Mesendoderm (in vitro differentiated cells): ENCODE data around the gene ANO9.

ENCODE experiments used
- DNase-seq: peaks from one replicate; pipeline ENCODE4 v3.0.0; 2013
- H2AK5ac ChIP-seq: 2 replicates; pipeline ENCODE4 v1.6.1; 2013; ENCODE audit warnings: low read length, inconsistent platforms
- H2BK120ac ChIP-seq: 2 replicates; pipeline ENCODE4 v1.6.1; 2013; ENCODE audit warnings: low read depth, mild to moderate bottlenecking, low read length, moderate library complexity, mixed read lengths
- H2BK15ac ChIP-seq: replicated peaks from 2 replicates; pipeline ENCODE4 v1.6.1; 2013; ENCODE audit warnings: low read depth, mild to moderate bottlenecking, moderate library complexity
- H2BK5ac ChIP-seq: 2 replicates; pipeline ENCODE4 v1.6.1; 2013; ENCODE audit warnings: low read length, inconsistent platforms
- H3K18ac ChIP-seq: 2 replicates; pipeline ENCODE4 v1.6.1; 2013; ENCODE audit warnings: mild to moderate bottlenecking, low read length, mixed read lengths
- H3K23ac ChIP-seq: one replicate; pipeline ENCODE4 v1.6.1; 2013; ENCODE audit warnings: low read length
- H3K27ac ChIP-seq: 2 replicates; pipeline ENCODE4 v1.5.1; 2013; ENCODE audit warnings: low read depth, mild to moderate bottlenecking, inconsistent platforms, low read length, moderate library complexity
- H3K27me3 ChIP-seq: 2 replicates; pipeline ENCODE4 v1.6.1; 2013; ENCODE audit warnings: low read length, control low read depth, mild to moderate bottlenecking, inconsistent platforms; ENCODE audit not compliant: insufficient read depth, poor library complexity
- H3K36me3 ChIP-seq: 2 replicates; pipeline ENCODE4 v1.6.1; 2013; ENCODE audit warnings: low read length, inconsistent platforms; ENCODE audit not compliant: control insufficient read depth, insufficient read depth
- H3K4ac ChIP-seq: one replicate; pipeline ENCODE4 v1.6.1; 2013; ENCODE audit warnings: low read depth, mild to moderate bottlenecking, low read length, moderate library complexity
- H3K4me1 ChIP-seq: 2 replicates; pipeline ENCODE4 v1.6.1; 2013; ENCODE audit warnings: low read depth, low read length, inconsistent platforms; ENCODE audit not compliant: control insufficient read depth
- H3K4me2 ChIP-seq: 2 replicates; pipeline ENCODE4 v1.6.1; 2013; ENCODE audit warnings: low read length
- H3K4me3 ChIP-seq: 2 replicates; pipeline ENCODE4 v1.5.1; 2013; ENCODE audit warnings: mild to moderate bottlenecking, low read length
- H3K56ac ChIP-seq: one replicate; pipeline ENCODE4 v1.6.1; 2013; ENCODE audit warnings: low read length
- H3K79me1 ChIP-seq: 2 replicates; pipeline ENCODE4 v1.6.1; 2013; ENCODE audit warnings: low read length, inconsistent platforms
- H3K79me2 ChIP-seq: 2 replicates; pipeline ENCODE4 v1.6.1; 2013; ENCODE audit warnings: mild to moderate bottlenecking, low read length; ENCODE audit not compliant: control insufficient read depth, insufficient read depth
- H3K9ac ChIP-seq: 2 replicates; pipeline ENCODE4 v1.6.1; 2013; ENCODE audit warnings: low read length, inconsistent platforms
- H4K5ac ChIP-seq: one replicate; pipeline ENCODE4 v1.6.1; 2013; ENCODE audit warnings: low read length
- H4K8ac ChIP-seq: one replicate; pipeline ENCODE4 v1.6.1; 2013; ENCODE audit warnings: low read depth, mild to moderate bottlenecking, control low read depth, low read length, moderate library complexity
- WGBS: extraction: QIAGEN DNeasy Blood & Tissue Kit; methylation state at CpG from one replicate; pipeline ENCODE4 v1.1.7; 2013; ENCODE audit warnings: low lambda C conversion rate, missing lambda C conversion rate; ENCODE audit not compliant: insufficient coverage; ENCODE audit errors: extremely low coverage; 5-methylcytosine and 5-hydroxymethylcytosine counted together

The ANO9 gene

DNA sequence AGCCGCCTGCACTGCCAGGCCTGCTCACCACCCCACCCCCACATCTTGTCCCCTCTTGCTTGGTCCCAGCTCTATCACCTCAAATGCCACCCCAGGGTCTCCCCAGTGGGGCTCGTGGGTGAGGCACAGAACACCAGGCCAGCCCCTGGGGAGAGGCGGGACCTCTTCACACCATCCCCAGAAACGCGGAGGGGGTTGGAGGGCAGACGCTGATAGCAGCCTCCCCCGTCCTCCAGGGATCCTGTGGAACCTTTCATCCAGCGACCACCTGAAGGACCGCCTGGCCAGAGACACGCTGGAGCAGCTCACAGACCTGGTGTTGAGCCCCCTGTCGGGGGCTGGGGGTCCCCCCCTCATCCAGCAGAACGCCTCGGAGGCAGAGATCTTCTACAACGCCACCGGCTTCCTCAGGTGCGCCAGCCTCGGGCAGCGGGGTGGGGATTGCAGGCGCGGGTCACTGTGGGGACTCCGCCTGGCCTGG lies 42.0 kb downstream of the ANO9 start:
- Histone ChIP-seq H3K18ac (no peak overlapping the region), H3K27me3 (no peaks in the 10 kb centered on the region), H3K4me1 (no peaks in the 10 kb centered on the region), H3K9ac (no peak overlapping the region), H3K79me1 (no peaks in the 10 kb centered on the region), H3K36me3 (no peaks in the 10 kb centered on the region), H3K79me2 (no peaks in the 10 kb centered on the region), H4K8ac (no peak overlapping the region), H2BK15ac (no peak overlapping the region), H2AK5ac (no peak overlapping the region), H3K4me3 (no peak overlapping the region), H3K27ac (no peak overlapping the region), H3K4me2 (no peak overlapping the region), H3K23ac (no peak overlapping the region), H4K5ac (no peak overlapping the region), H2BK120ac (no peak overlapping the region), H3K56ac (no peak overlapping the region), H2BK5ac (no peak overlapping the region), H3K4ac (no peak overlapping the region)
- WGBS, result no CpG with 5 or more reads among the region's 21 CpGs
- no peak for DNase-seq

DNA sequence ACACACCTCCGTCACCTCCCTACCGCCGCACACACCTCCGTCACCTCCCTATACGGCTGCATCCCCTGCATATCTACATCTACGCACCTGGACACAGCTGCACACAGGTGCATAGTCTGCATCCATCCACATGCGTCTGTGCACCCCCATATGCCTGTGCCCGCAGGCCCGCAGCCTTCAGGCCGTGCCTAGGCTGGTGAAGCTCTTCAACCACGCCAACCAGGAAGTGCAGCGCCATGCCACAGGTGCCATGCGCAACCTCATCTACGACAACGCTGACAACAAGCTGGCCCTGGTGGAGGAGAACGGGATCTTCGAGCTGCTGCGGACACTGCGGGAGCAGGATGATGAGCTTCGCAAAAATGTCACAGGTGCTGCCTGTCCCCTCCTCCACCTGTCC lies 43.0 kb downstream of the ANO9 start:
- H4K8ac ChIP-seq, result no peak overlapping the region

DNA sequence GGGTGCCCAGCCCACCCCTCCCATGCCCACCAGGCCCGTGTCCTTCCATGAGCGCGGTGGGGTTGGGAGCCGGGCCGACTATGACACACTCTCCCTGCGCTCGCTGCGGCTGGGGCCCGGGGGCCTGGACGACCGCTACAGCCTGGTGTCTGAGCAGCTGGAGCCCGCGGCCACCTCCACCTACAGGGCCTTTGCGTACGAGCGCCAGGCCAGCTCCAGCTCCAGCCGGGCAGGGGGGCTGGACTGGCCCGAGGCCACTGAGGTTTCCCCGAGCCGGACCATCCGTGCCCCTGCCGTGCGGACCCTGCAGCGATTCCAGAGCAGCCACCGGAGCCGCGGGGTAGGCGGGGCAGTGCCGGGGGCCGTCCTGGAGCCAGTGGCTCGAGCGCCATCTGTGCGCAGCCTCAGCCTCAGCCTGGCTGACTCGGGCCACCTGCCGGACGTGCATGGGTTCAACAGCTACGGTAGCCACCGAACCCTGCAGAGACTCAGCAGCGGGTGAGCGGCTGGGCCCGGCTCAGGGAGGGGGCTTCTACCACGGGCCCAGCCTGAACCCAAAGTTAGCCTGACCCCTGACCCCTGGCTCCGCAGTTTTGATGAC lies 44.8 kb downstream of the ANO9 start:
- no peak for DNase-seq
- H3K27ac ChIP-seq, result no peak overlapping the region
- no peaks in the 10 kb centered on the region for H3K79me2 ChIP-seq
- H2BK15ac ChIP-seq, result no peak overlapping the region
- peaks cover 4% of the 10 kb centered on the region for H3K4me1 ChIP-seq
- no peak overlapping the region for H3K18ac ChIP-seq
- no peak overlapping the region for H3K9ac ChIP-seq
- no peak overlapping the region for H2AK5ac ChIP-seq
- H3K4me2 ChIP-seq, result no peak overlapping the region
- H2BK5ac ChIP-seq, result no peak overlapping the region
- H3K27me3 ChIP-seq, result no peaks in the 10 kb centered on the region
- H3K36me3 ChIP-seq, result no peaks in the 10 kb centered on the region
- H3K23ac ChIP-seq, result no peak overlapping the region
- no peak overlapping the region for H4K5ac ChIP-seq
- H3K79me1 ChIP-seq, result no peaks in the 10 kb centered on the region
- WGBS, result no CpG with 5 or more reads among the region's 43 CpGs
- no peak overlapping the region for H3K4ac ChIP-seq
- H3K4me3 ChIP-seq, result no peak overlapping the region
- H3K56ac ChIP-seq, result no peak overlapping the region
- no peak overlapping the region for H2BK120ac ChIP-seq
- no peak overlapping the region for H4K8ac ChIP-seq

More for the DNA sequence above, 43.0 kb downstream of the ANO9 start:
- H2BK15ac ChIP-seq, result no peak overlapping the region
- no peaks in the 10 kb centered on the region for H3K36me3 ChIP-seq
- no peak overlapping the region for H3K9ac ChIP-seq
- H3K79me1 ChIP-seq, result no peaks in the 10 kb centered on the region
- no peak overlapping the region for H2BK5ac ChIP-seq
- no peak for DNase-seq
- H2AK5ac ChIP-seq, result no peak overlapping the region
- no peak overlapping the region for H3K23ac ChIP-seq
- no CpG with 5 or more reads among the region's 20 CpGs for WGBS
- no peak overlapping the region for H3K4me2 ChIP-seq
- H3K56ac ChIP-seq, result no peak overlapping the region
- no peaks in the 10 kb centered on the region for H3K4me1 ChIP-seq
- no peak overlapping the region for H3K4ac ChIP-seq
- no peak overlapping the region for H3K18ac ChIP-seq
- no peak overlapping the region for H3K27ac ChIP-seq
- H2BK120ac ChIP-seq, result no peak overlapping the region
- H4K5ac ChIP-seq, result no peak overlapping the region
- H3K4me3 ChIP-seq, result no peak overlapping the region
- no peaks in the 10 kb centered on the region for H3K27me3 ChIP-seq
- no peaks in the 10 kb centered on the region for H3K79me2 ChIP-seq

DNA sequence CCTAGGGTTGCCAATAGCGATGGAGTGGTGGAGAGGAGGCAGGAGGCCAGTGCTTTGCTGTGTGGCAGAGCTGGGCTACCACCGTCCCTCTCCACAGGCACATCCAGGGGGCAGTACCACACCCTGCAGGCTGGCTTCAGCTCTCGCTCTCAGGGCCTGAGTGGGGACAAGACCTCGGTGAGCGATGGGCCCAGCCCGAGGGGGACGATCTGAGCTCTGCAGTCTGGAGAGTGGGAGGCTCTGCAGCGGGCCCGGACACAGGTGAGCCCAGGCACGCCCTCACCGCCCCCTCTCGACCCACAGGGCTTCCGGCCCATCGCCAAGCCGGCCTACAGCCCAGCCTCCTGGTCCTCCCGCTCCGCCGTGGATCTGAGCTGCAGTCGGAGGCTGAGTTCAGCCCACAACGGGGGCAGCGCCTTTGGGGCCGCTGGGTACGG lies 45.3 kb downstream of the ANO9 start:
- Histone ChIP-seq H2BK5ac (no peak overlapping the region), H3K18ac (no peak overlapping the region), H3K4me1 (peaks cover 4% of the 10 kb centered on the region), H3K4me2 (no peak overlapping the region), H2AK5ac (no peak overlapping the region), H3K56ac (no peak overlapping the region), H3K27ac (no peak overlapping the region), H4K5ac (no peak overlapping the region), H3K23ac (no peak overlapping the region), H4K8ac (no peak overlapping the region), H3K79me1 (no peaks in the 10 kb centered on the region), H3K79me2 (no peaks in the 10 kb centered on the region), H3K4me3 (no peak overlapping the region), H2BK15ac (no peak overlapping the region), H3K9ac (no peak overlapping the region), H3K36me3 (no peaks in the 10 kb centered on the region), H2BK120ac (no peak overlapping the region), H3K4ac (no peak overlapping the region), H3K27me3 (no peaks in the 10 kb centered on the region)
- no CpG with 5 or more reads among the region's 23 CpGs for WGBS
- peak; percentile 47 for DNase-seq

DNA sequence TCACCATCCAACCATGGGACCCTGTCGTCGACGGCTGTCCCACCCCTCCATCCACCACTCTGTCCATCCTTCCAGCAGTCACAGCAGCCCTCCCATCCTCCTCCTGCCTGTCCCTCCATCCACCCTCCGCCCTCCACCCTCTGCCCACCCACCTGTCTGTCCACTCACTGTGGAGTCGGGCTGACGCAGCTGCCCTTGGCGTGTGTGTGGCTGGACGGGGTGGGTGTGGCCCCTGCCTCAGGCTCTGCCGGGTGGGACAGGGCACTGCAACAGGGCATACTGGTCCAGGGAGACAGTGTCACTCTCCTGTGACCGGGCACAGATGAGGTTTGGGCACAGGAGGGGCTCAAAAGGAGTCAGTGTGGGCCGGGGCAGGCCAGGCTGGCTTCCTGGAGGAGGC lies 45.9 kb downstream of the ANO9 start:
- H3K4ac ChIP-seq, result no peak overlapping the region
- peaks cover 4% of the 10 kb centered on the region for H3K4me1 ChIP-seq
- H3K27me3 ChIP-seq, result no peaks in the 10 kb centered on the region
- no peak overlapping the region for H3K18ac ChIP-seq
- H3K27ac ChIP-seq, result no peak overlapping the region
- H2BK120ac ChIP-seq, result no peak overlapping the region
- no peak overlapping the region for H4K8ac ChIP-seq
- H2BK15ac ChIP-seq, result no peak overlapping the region
- DNase-seq, result no peak
- H3K56ac ChIP-seq, result no peak overlapping the region
- H3K9ac ChIP-seq, result no peak overlapping the region
- no peak overlapping the region for H3K4me3 ChIP-seq
- H4K5ac ChIP-seq, result no peak overlapping the region
- no peaks in the 10 kb centered on the region for H3K79me1 ChIP-seq
- no peaks in the 10 kb centered on the region for H3K79me2 ChIP-seq
- no peaks in the 10 kb centered on the region for H3K36me3 ChIP-seq
- H3K23ac ChIP-seq, result no peak overlapping the region
- no CpG with 5 or more reads among the region's 11 CpGs for WGBS
- H2AK5ac ChIP-seq, result no peak overlapping the region
- H3K4me2 ChIP-seq, result no peak overlapping the region
- no peak overlapping the region for H2BK5ac ChIP-seq
